Measurements from ENCODE around the gene MT2A. TPM values are rescaled to one million over a fixed set of nuclear protein-coding genes. Genes with fewer than 3 reads are reported as not detected.

The MT2A gene
- total and polyA plus RNA-seq, 2 experiments from 2014 or later, result 70.3 to 1,143 TPM

DNA sequence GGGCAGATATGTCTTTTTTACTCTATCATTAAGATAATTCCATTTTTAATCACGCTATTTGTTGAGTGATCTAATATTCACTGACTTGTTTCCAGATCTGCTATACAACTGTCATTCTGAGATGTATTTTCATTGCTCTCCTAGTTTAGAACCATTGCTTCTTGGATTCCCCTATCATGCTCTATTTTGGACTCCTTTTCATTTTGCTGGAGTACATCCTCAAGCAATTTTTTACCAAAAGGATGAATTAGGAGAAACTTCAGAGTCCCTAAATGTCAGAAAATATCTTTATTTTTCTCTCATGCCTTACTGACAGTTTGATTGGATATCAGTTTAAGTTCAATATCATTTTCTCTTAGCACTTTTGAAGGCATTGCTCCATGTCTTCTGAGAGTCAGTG lies 33.8 kb upstream of the MT2A start:
- Histone ChIP-seq H3K4me1 (ENCODE audit: insufficient read depth) (no peaks in the 10 kb centered on the region), H4K20me1 (ENCODE audit: insufficient read depth, poor library complexity, severe bottlenecking) (no peaks in the 10 kb centered on the region), H3K4me3 (no peak overlapping the region), H3K9me2 (replicated peaks; ENCODE audit: insufficient read depth) (no peaks in the 10 kb centered on the region), H3K36me3 (replicated peaks; ENCODE audit: insufficient read depth, low read depth) (no peaks in the 10 kb centered on the region), H3K27ac (no peak overlapping the region), H3K79me2 (no peaks in the 10 kb centered on the region), H3K27me3 (no peaks in the 10 kb centered on the region), H2AFZ (no peak overlapping the region), H3K9me3 (ENCODE audit: low read depth) (no peaks in the 10 kb centered on the region), H3K4me2 (no peak overlapping the region)
- TF ChIP-seq, protein P1, sequence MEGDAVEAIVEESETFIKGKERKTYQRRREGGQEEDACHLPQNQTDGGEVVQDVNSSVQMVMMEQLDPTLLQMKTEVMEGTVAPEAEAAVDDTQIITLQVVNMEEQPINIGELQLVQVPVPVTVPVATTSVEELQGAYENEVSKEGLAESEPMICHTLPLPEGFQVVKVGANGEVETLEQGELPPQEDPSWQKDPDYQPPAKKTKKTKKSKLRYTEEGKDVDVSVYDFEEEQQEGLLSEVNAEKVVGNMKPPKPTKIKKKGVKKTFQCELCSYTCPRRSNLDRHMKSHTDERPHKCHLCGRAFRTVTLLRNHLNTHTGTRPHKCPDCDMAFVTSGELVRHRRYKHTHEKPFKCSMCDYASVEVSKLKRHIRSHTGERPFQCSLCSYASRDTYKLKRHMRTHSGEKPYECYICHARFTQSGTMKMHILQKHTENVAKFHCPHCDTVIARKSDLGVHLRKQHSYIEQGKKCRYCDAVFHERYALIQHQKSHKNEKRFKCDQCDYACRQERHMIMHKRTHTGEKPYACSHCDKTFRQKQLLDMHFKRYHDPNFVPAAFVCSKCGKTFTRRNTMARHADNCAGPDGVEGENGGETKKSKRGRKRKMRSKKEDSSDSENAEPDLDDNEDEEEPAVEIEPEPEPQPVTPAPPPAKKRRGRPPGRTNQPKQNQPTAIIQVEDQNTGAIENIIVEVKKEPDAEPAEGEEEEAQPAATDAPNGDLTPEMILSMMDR (IDR thresholded peaks at IDR 0.05; ENCODE audit: poor library complexity), result no peak
- no peak for TF ChIP-seq EZH2phosphoT487 (IDR thresholded peaks at IDR 0.05; ENCODE audit: low read depth, severe bottlenecking, unreplicated experiment)
- no peak for TF ChIP-seq EZH2 (IDR thresholded peaks at IDR 0.05; ENCODE audit: borderline replicate concordance)
- 53% methylated on average over 1 of the region's 1 CpG for WGBS (ENCODE audit: low lambda C conversion rate, missing lambda C conversion rate)
- no peak for DNase-seq (ENCODE audit: low spot score)

DNA sequence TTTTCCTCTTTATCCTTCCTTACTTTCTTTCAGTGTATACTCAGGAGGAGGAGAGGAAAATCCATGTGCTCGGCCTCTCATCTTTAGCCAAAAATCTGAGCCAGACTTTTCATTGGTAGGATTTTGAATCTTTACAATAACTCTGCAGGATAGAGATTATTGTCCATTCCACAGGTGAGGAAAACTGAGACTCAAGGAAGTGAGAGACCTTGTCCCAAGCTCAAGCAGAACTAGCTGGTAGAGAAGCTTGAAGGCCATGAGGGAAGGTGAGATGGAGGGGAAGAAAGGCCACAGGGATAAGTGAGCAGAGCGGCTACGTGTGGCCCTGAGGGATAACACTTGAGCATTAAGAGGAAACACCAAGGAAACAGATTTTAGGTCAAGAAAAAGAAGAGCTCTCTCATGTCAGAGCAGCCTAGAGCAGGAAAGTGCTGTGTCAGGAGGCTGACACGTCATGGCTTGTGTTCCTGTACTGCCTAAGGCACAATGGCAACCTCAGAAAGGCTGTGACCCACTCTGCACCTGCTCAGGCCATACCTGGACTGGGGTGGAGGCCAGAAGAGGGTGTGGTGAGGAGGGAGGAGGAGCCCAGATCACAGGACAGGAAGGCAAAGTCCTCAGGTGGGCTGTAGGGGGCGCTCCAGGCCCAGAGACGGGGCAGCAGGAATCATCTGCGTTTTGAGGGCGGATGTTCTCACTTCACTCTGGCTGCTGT lies 31.6 kb upstream of the MT2A start:
- no peaks in the 10 kb centered on the region for H3K79me2 ChIP-seq
- no peak overlapping the region for H2AFZ ChIP-seq
- H3K4me1 ChIP-seq (ENCODE audit: insufficient read depth), result no peaks in the 10 kb centered on the region
- 43% methylated on average over 8 of the region's 8 CpGs for WGBS (ENCODE audit: low lambda C conversion rate, missing lambda C conversion rate)
- no peaks in the 10 kb centered on the region for H3K36me3 ChIP-seq (replicated peaks; ENCODE audit: insufficient read depth, low read depth)
- H3K9me2 ChIP-seq (replicated peaks; ENCODE audit: insufficient read depth), result no peaks in the 10 kb centered on the region
- H3K27ac ChIP-seq, result no peak overlapping the region
- no peak overlapping the region for H3K4me2 ChIP-seq
- no peaks in the 10 kb centered on the region for H3K27me3 ChIP-seq
- TF ChIP-seq, protein P1 (IDR thresholded peaks at IDR 0.05; ENCODE audit: poor library complexity), result peak; percentile 60
- no peak for TF ChIP-seq EZH2 (IDR thresholded peaks at IDR 0.05; ENCODE audit: borderline replicate concordance)
- peak; percentile 77 for DNase-seq (ENCODE audit: low spot score)
- H3K4me3 ChIP-seq, result no peak overlapping the region
- H4K20me1 ChIP-seq (ENCODE audit: insufficient read depth, poor library complexity, severe bottlenecking), result no peaks in the 10 kb centered on the region
- H3K9me3 ChIP-seq (ENCODE audit: low read depth), result no peaks in the 10 kb centered on the region

DNA sequence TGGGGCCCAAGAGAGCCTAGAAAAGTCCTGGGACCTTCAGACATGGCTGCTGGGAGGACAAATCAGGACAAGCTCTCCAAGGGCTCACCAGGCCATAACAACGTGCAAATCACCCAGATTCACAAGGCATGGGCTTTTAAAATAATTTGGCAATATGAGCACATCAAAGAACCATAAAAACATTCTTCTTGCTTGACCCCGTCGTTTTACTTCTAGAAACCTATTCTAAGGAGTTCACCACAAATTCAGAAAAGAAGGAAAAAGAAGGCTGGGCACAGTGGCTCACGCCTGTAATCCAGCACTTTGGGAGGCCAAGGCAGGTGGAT lies 31.1 kb upstream of the MT2A start:
- H3K4me3 ChIP-seq, result no peak overlapping the region
- DNase-seq (ENCODE audit: low spot score), result no peak
- no peaks in the 10 kb centered on the region for H3K9me3 ChIP-seq (ENCODE audit: low read depth)
- H3K79me2 ChIP-seq, result no peaks in the 10 kb centered on the region
- no peak overlapping the region for H3K4me2 ChIP-seq
- TF ChIP-seq, protein P1 (IDR thresholded peaks at IDR 0.05; ENCODE audit: poor library complexity), result no peak
- TF ChIP-seq EZH2phosphoT487 (IDR thresholded peaks at IDR 0.05; ENCODE audit: low read depth, severe bottlenecking, unreplicated experiment) (no peak), EZH2 (IDR thresholded peaks at IDR 0.05; ENCODE audit: borderline replicate concordance) (no peak)
- H3K27me3 ChIP-seq, result no peaks in the 10 kb centered on the region
- H3K36me3 ChIP-seq (replicated peaks; ENCODE audit: insufficient read depth, low read depth), result no peaks in the 10 kb centered on the region
- WGBS (ENCODE audit: low lambda C conversion rate, missing lambda C conversion rate), result 78% methylated on average over 4 of the region's 4 CpGs
- H3K27ac ChIP-seq, result no peak overlapping the region
- no peaks in the 10 kb centered on the region for H3K9me2 ChIP-seq (replicated peaks; ENCODE audit: insufficient read depth)
- H4K20me1 ChIP-seq (ENCODE audit: insufficient read depth, poor library complexity, severe bottlenecking), result no peaks in the 10 kb centered on the region
- H3K4me1 ChIP-seq (ENCODE audit: insufficient read depth), result no peaks in the 10 kb centered on the region
- no peak overlapping the region for H2AFZ ChIP-seq
